WTC11 (cell line): Measurements from ENCODE around the gene ZNHIT1. TPM values are rescaled to one million over a fixed set of nuclear protein-coding genes. Genes with fewer than 3 reads are reported as not detected.

Experiments
- ATAC-seq: fragments of 200-7000 bp; cut with Tn5 transposase; 2 replicates; pipeline ENCODE4 v1.10.0; 2021; ENCODE audit warnings: mild to moderate bottlenecking, moderate library complexity
- CTCF ChIA-PET: fragments of 300-600 bp; sonication (Branson Sonifier 250); formaldehyde crosslinking; loops from one replicate; lab custom pipeline; 2021; ENCODE audit warnings: antibody characterized with exemption; lab: Charles Lee
- POLR2A ChIA-PET: fragments of 350-600 bp; sonication (Branson Sonifier 250); formaldehyde crosslinking; loops from one replicate; lab custom pipeline; 2021; ENCODE audit warnings: antibody characterized with exemption; lab: Charles Lee
- DNase-seq: peaks from one replicate; pipeline ENCODE4 v3.0.0; 2021; ENCODE audit warnings: low spot score
- H3K27ac Mint-ChIP-seq: 2 replicates; pipeline ENCODE4 v1.8.0; 2021; ENCODE audit warnings: mixed read lengths
- H3K27me3 Mint-ChIP-seq: 2 replicates; pipeline ENCODE4 v1.8.0; 2021; ENCODE audit warnings: low read depth, mild to moderate bottlenecking, moderate library complexity, mixed read lengths
- H3K36me3 Mint-ChIP-seq: 2 replicates; pipeline ENCODE4 v1.8.0; 2021; ENCODE audit warnings: mixed read lengths
- H3K4me1 Mint-ChIP-seq: 2 replicates; pipeline ENCODE4 v1.8.0; 2022; ENCODE audit warnings: mixed read lengths
- H3K4me3 Mint-ChIP-seq: 2 replicates; pipeline ENCODE4 v1.8.0; 2021; ENCODE audit warnings: mild to moderate bottlenecking, moderate library complexity, mixed read lengths
- H3K9me3 Mint-ChIP-seq: 2 replicates; pipeline ENCODE4 v1.8.0; 2021; ENCODE audit warnings: mixed read lengths
- ELF4 ChIP-seq: sonication (generic); formaldehyde crosslinking; IDR thresholded peaks from 2 replicates; pipeline ENCODE4 v1.8.1; 2022; ENCODE audit warnings: low read depth, mild to moderate bottlenecking, moderate library complexity, missing genetic modification reagents
- FOXJ3 ChIP-seq: sonication (generic); formaldehyde crosslinking; IDR thresholded peaks from 2 replicates; pipeline ENCODE4 v1.9.0; 2021; ENCODE audit warnings: missing genetic modification reagents, mild to moderate bottlenecking, borderline replicate concordance
- GABPB1 ChIP-seq: sonication (generic); formaldehyde crosslinking; IDR thresholded peaks from 2 replicates; pipeline ENCODE4 v1.8.1; 2023; ENCODE audit warnings: mild to moderate bottlenecking, missing genetic modification reagents
- KAT7 ChIP-seq: sonication (generic); formaldehyde crosslinking; IDR thresholded peaks from 2 replicates; pipeline ENCODE4 v1.8.1; 2023; ENCODE audit warnings: missing genetic modification reagents, mild to moderate bottlenecking, borderline replicate concordance
- MXD4 ChIP-seq: fragments of 250-450 bp; sonication (Bioruptor Pico); IDR thresholded peaks from 2 replicates; pipeline ENCODE4 v1.8.0; 2021; ENCODE audit warnings: mild to moderate bottlenecking, moderate library complexity, borderline replicate concordance
- NFE2L1 ChIP-seq: sonication (generic); formaldehyde crosslinking; IDR thresholded peaks from 2 replicates; pipeline ENCODE4 v1.8.1; 2023; ENCODE audit warnings: missing genetic modification reagents
- NFYB ChIP-seq: sonication (generic); formaldehyde crosslinking; conservative IDR thresholded peaks from 2 replicates; pipeline ENCODE4 v1.8.0; 2022; ENCODE audit warnings: low read depth, missing genetic modification reagents
- NR2C2 ChIP-seq: sonication (generic); formaldehyde crosslinking; IDR thresholded peaks from 2 replicates; pipeline ENCODE4 v1.8.0; 2022; ENCODE audit warnings: mild to moderate bottlenecking, missing genetic modification reagents
- OVOL2 ChIP-seq: fragments of 250-450 bp; sonication (Bioruptor Pico); IDR thresholded peaks from 2 replicates; pipeline ENCODE4 v1.9.0; 2021; ENCODE audit warnings: mild to moderate bottlenecking, borderline replicate concordance
- RELA ChIP-seq: sonication (generic); formaldehyde crosslinking; IDR thresholded peaks from 2 replicates; pipeline ENCODE4 v1.8.1; 2022; ENCODE audit warnings: missing genetic modification reagents, mild to moderate bottlenecking, borderline replicate concordance
- TP53 ChIP-seq: sonication (generic); formaldehyde crosslinking; IDR thresholded peaks from 2 replicates; pipeline ENCODE4 v1.8.1; 2023; ENCODE audit warnings: mild to moderate bottlenecking, missing genetic modification reagents
- ZNF121 ChIP-seq: sonication (generic); formaldehyde crosslinking; IDR thresholded peaks from 2 replicates; pipeline ENCODE4 v1.8.0; 2023; ENCODE audit warnings: missing genetic modification reagents
- ZNF219 ChIP-seq: sonication (generic); formaldehyde crosslinking; IDR thresholded peaks from 2 replicates; pipeline ENCODE4 v1.8.0; 2023; ENCODE audit warnings: missing genetic modification reagents, mild to moderate bottlenecking, borderline replicate concordance
- ZNF232 ChIP-seq: sonication (generic); formaldehyde crosslinking; IDR thresholded peaks from 2 replicates; pipeline ENCODE4 v1.8.0; 2022; ENCODE audit warnings: mild to moderate bottlenecking, missing genetic modification reagents
- ZNF317 ChIP-seq: sonication (generic); formaldehyde crosslinking; IDR thresholded peaks from 2 replicates; pipeline ENCODE4 v1.8.1; 2023; ENCODE audit warnings: low read depth, mild to moderate bottlenecking, moderate library complexity, missing genetic modification reagents, borderline replicate concordance
- ZNF396 ChIP-seq: fragments of 250-450 bp; sonication (Bioruptor Pico); IDR thresholded peaks from 2 replicates; pipeline ENCODE4 v1.8.0; 2021; ENCODE audit warnings: mild to moderate bottlenecking, moderate library complexity, borderline replicate concordance
- ZNF416 ChIP-seq: fragments of 250-450 bp; sonication (Bioruptor Pico); IDR thresholded peaks from 2 replicates; pipeline ENCODE4 v1.9.0; 2021; ENCODE audit warnings: mild to moderate bottlenecking, inconsistent platforms
- total RNA-seq: library from RNA; stranded (reverse); gene quantifications from 3 replicates; pipeline ENCODE4 v1.2.3, GENCODE V29; 2021
- TF ChIP-seq, protein P1 (sequence below): sonication (generic); formaldehyde crosslinking; IDR thresholded peaks from 2 replicates; pipeline ENCODE4 v1.8.1; 2023; ENCODE audit warnings: mild to moderate bottlenecking, missing genetic modification reagents, moderate library complexity
- TF ChIP-seq, protein P2 (sequence below): sonication (generic); formaldehyde crosslinking; IDR thresholded peaks from 2 replicates; pipeline ENCODE4 v1.8.1; 2022; ENCODE audit warnings: missing genetic modification reagents, borderline replicate concordance
- TF ChIP-seq, protein P3 (sequence below): sonication (generic); formaldehyde crosslinking; IDR thresholded peaks from 2 replicates; pipeline ENCODE4 v1.8.1; 2022; ENCODE audit warnings: mild to moderate bottlenecking, moderate library complexity, missing genetic modification reagents
- TF ChIP-seq, protein P4 (sequence below): sonication (generic); formaldehyde crosslinking; IDR thresholded peaks from 2 replicates; pipeline ENCODE4 v1.8.1; 2022; ENCODE audit warnings: low read depth, missing genetic modification reagents, borderline replicate concordance
- TF ChIP-seq, protein P5 (sequence below): sonication (generic); formaldehyde crosslinking; IDR thresholded peaks from 2 replicates; pipeline ENCODE4 v1.8.0; 2022; ENCODE audit warnings: mild to moderate bottlenecking, missing genetic modification reagents

ZNHIT1 gene
- total RNA-seq, 1 experiment from 2014 or later, result 63.9 TPM

DNA sequence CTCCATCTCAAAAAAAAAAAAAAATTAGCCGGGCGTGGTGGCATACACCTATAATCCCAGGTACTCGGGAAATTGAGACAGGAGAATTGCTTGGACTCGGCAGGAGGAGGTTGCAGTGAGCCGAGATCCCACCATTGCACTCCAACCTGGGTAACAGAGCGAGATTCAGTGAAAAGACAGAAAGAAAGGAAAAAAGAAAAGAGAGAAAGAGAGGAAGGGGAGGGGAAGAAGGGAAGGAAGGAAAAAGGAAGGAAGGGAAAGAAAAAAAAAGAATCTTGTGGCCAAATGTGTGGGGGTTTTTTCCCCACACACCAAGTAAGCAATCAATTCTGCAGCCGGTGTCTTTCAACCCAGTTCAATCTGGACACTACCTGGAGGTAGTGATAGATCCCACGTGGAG is 28.9 kb upstream of the ZNHIT1 start (continued):
- TF ChIP-seq, protein P1, sequence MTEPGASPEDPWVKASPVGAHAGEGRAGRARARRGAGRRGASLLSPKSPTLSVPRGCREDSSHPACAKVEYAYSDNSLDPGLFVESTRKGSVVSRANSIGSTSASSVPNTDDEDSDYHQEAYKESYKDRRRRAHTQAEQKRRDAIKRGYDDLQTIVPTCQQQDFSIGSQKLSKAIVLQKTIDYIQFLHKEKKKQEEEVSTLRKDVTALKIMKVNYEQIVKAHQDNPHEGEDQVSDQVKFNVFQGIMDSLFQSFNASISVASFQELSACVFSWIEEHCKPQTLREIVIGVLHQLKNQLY, result no peak
- no peak for TF ChIP-seq NR2C2 (CRISPR knock-in tag)
- TF ChIP-seq, protein P2, sequence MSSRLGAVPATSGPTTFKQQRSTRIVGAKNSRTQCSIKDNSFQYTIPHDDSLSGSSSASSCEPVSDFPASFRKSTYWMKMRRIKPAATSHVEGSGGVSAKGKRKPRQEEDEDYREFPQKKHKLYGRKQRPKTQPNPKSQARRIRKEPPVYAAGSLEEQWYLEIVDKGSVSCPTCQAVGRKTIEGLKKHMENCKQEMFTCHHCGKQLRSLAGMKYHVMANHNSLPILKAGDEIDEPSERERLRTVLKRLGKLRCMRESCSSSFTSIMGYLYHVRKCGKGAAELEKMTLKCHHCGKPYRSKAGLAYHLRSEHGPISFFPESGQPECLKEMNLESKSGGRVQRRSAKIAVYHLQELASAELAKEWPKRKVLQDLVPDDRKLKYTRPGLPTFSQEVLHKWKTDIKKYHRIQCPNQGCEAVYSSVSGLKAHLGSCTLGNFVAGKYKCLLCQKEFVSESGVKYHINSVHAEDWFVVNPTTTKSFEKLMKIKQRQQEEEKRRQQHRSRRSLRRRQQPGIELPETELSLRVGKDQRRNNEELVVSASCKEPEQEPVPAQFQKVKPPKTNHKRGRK (CRISPR knock-in tag), result no peak

DNA sequence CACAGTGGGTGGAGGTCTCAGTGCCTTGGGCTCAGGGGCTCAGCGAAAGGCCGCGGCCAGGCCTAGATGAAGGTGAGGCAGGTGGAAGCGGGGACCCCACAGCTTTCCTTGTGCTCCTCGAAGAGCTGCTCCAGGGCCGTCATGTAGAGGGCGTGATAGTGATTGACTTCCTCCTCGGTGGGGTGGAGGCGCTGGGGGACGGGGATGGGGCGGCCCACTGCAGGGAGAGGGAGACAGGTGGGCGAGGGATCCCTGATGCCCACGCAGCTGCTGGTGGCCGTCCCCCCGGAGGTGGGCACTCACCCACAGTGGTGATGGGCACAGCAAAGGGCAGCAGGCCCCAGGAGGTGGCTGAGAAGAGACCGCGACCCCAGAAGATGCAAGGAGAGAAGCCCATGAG is 22.1 kb upstream of the ZNHIT1 start:
- Mint-ChIP-seq H3K4me1 (peaks cover 13% of the 10 kb centered on the region), H3K27ac (no peak overlapping the region)
- TF ChIP-seq ZNF121 (no peak), NFE2L1 (no peak), ZNF416 (CRISPR knock-in tag) (no peak), GABPB1 (CRISPR knock-in tag) (no peak), TP53 (CRISPR knock-in tag) (no peak), MXD4 (CRISPR knock-in tag) (no peak), ZNF219 (CRISPR knock-in tag) (no peak), ZNF317 (CRISPR knock-in tag) (no peak), ZNF396 (CRISPR knock-in tag) (no peak), ZNF232 (CRISPR knock-in tag) (no peak), KAT7 (CRISPR knock-in tag) (no peak), NFYB (CRISPR knock-in tag) (no peak), OVOL2 (CRISPR knock-in tag) (no peak), ELF4 (CRISPR knock-in tag) (no peak), RELA (no peak), FOXJ3 (CRISPR knock-in tag) (no peak)
- TF ChIP-seq, protein P3, sequence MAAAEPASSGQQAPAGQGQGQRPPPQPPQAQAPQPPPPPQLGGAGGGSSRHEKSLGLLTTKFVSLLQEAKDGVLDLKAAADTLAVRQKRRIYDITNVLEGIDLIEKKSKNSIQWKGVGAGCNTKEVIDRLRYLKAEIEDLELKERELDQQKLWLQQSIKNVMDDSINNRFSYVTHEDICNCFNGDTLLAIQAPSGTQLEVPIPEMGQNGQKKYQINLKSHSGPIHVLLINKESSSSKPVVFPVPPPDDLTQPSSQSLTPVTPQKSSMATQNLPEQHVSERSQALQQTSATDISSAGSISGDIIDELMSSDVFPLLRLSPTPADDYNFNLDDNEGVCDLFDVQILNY (CRISPR knock-in tag), result no peak
- TF ChIP-seq, protein P4, sequence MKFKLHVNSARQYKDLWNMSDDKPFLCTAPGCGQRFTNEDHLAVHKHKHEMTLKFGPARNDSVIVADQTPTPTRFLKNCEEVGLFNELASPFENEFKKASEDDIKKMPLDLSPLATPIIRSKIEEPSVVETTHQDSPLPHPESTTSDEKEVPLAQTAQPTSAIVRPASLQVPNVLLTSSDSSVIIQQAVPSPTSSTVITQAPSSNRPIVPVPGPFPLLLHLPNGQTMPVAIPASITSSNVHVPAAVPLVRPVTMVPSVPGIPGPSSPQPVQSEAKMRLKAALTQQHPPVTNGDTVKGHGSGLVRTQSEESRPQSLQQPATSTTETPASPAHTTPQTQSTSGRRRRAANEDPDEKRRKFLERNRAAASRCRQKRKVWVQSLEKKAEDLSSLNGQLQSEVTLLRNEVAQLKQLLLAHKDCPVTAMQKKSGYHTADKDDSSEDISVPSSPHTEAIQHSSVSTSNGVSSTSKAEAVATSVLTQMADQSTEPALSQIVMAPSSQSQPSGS, result no peak
- TF ChIP-seq, protein P5, sequence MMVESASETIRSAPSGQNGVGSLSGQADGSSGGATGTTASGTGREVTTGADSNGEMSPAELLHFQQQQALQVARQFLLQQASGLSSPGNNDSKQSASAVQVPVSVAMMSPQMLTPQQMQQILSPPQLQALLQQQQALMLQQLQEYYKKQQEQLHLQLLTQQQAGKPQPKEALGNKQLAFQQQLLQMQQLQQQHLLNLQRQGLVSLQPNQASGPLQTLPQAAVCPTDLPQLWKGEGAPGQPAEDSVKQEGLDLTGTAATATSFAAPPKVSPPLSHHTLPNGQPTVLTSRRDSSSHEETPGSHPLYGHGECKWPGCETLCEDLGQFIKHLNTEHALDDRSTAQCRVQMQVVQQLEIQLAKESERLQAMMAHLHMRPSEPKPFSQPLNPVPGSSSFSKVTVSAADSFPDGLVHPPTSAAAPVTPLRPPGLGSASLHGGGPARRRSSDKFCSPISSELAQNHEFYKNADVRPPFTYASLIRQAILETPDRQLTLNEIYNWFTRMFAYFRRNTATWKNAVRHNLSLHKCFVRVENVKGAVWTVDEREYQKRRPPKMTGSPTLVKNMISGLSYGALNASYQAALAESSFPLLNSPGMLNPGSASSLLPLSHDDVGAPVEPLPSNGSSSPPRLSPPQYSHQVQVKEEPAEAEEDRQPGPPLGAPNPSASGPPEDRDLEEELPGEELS (CRISPR knock-in tag), result no peak
- TF ChIP-seq, protein P1, result no peak
- TF ChIP-seq, all 79 proteins: peak for 0
- H3K4me3 Mint-ChIP-seq, result no peak overlapping the region
- ATAC-seq (no peak), DNase-seq (no peak)
- H3K9me3 Mint-ChIP-seq, result no peaks in the 10 kb centered on the region
- no peaks in the 10 kb centered on the region for H3K36me3 Mint-ChIP-seq
- H3K27me3 Mint-ChIP-seq, result no peaks in the 10 kb centered on the region; the same call in 1 of the 2 replicates
- ChIA-PET POLR2A (interaction anchor here (0.6 kb wide), 1 partner anchor 112 kb away, joined by 3 read pairs; no protein-coding TSS in a partner anchor), CTCF (interaction anchor here (1.6 to 8.0 kb wide), 3 partner anchors 22 to 87 kb away, joined by 7 to 217 read pairs (median 16); no protein-coding TSS in a partner anchor)
